Embryonic facial prominence (tissue), 1 donor: ENCODE measurements around the gene PCYT1A.
"Not testable (repeated sequence)": the region's sequence is repeated elsewhere in the genome, so short reads cannot be mapped to it uniquely, and the experiment has no call there.

Experiments used
- DNase-seq: peaks from one replicate; pipeline ENCODE4 v3.0.0-alpha.2; 2016; ENCODE audit errors: extremely low spot score

The PCYT1A gene

GRCh38 chr3:196287090-196287439 lies 461 bp downstream of the PCYT1A start:
- no peak for DNase-seq

DNA sequence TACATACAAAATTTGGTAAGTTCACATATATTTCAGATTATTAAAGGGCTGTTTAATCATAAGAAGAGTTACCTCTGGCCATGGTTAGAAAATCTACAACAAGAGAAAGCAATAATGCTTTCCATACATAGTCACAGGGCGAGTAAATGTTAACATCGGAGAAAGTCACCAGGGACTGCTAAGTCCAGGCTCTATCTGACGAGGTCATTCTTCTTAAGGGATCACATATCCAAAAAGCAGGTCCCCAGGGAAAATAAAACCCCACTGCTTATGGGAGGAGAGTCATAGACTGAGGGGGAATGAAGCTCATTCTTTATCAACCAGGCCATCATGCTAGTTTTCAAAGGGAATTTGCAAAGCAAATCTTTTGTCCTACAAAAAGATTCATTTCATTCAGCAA lies 3.1 kb downstream of the PCYT1A start:
- DNase-seq, result no peak

DNA sequence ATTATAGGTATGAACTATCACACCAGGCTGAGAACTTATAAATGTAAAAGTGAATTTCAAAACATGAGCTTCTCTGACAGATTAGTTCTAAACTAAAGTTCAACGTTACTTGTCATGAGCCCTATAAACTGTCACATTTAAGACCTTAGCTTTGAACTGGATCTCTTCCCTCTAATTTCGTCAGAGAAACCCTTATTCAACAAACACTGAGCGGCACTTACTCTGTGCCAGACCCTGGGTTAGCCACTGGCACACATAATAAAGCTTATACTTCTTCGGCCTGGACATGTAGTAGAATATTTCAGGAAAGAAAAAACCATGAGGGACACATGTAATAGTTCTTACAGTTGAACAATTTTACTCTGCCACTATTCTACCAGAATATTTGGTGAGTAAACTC lies 5.6 kb downstream of the PCYT1A start:
- DNase-seq, result no peak

DNA sequence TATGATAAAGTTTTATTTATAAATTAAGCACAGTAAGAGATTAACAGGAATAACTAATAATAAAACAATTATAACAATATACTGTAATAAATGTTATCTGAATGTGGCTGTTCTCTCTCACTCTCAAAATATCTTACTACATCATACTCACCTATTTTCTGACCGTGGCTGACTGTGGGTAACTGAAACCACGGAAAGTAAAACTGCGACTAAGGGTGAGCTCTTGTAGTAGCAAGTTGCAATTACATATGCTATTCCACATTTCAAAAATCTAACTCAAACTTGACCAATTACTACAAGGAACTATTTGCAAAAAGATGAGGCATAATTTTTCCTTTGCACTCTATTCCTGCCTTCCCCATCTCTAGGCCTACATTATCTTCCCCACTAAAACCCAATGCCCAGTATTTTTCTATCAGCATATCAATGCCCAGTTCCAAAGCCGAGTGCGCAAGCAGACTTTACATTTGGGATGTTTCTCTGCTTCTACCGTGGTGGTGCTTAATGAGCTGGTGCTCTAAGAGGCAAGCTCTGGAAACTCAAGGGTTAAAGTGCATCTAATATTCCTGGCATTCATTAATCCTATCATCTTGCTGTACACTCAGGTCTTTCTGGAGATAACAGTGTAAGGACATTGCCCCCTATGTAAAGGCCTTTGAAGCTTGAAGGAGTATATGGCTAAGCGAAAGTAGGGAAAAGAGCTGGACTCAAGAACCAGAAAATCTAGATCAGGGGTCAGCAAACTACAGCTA lies 6.7 kb downstream of the PCYT1A start:
- DNase-seq, result no peak

DNA sequence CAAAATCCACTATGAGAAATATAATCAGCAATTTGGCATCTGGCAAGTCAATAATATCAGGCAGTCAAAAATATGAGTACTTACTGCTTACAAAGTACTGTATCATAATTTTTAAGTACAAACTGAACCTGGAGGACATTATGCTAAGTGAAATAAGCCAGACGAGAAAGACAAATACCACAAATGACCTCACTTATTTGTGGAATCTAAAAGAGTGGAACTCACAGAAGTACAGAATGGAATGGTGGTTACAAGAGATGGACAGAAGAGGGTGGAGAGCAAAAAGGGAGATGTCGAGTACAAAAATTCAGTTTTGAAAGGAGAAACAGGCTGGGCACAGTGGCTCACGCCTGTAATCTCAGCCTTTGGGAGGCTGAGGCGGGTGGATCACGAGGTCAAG lies 12.4 kb downstream of the PCYT1A start:
- DNase-seq, result no peak

DNA sequence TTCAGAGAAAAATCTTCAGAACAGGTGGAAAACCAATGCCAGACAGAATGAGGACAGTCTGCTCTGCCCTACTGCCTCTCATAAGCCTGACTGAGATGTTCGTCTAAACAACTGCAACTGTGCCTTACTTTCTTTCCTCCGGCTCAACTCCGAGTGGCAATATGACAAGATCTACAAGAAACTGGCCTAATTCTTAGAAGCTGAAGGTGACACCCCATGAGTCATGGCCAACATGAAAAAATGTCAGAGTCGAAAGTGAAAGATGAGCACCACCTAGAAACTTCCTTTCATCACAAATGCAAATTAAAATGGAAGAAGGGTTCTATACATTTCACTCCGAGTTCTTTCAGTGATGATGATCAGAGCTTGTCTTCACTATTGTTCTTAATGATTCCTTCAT lies 12.9 kb downstream of the PCYT1A start:
- DNase-seq, result no peak

DNA sequence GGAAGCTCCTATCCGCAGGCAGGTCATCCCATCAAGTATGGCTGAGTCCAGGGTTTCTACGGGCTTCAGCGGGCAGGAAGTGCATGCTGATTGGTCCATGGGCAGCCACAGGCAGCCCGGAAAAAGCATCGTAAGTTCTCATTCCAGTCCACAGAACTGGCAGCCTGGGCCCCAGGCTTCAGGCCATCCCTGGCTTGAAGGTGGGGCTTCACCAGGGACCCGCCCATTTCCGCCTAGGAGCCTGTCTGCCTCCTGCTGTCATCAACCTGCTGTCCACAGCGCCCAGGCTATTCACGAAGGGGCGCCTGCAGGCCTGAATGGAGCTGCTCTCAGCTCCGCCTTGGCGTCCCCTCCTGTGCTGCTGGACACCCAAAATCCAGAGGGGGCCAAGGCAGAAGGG lies 13.9 kb downstream of the PCYT1A start:
- DNase-seq, result no peak

- DNase-seq, result no peak
Observed at GRCh38 chr3:196272826-196273225, 14.7 kb downstream of the PCYT1A start.

- no peak for DNase-seq
Observed at GRCh38 chr3:196270499-196270898, 17.0 kb downstream of the PCYT1A start.

GRCh38 chr3:196268284-196269163 lies 19.0 kb downstream of the PCYT1A start:
- DNase-seq, result no peak

DNA sequence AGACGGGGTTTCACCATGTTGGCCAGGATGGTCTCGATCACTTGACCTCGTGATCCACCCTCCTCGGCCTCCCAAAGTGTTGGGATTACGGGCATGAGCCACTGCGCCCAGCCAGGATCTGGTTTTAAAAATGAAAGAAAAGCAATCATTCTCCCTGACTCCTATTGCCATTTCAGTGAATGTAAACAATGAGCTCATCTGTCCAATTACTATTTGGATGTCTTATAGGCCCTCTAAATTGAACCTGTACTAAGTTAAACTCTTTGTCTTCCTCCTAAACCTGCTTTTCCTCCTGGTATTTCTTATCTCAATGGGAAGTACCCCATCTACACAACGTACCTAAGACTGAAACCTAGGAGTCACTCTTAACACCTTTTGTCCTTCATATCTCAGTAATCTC lies 23.7 kb downstream of the PCYT1A start:
- no peak for DNase-seq

DNA sequence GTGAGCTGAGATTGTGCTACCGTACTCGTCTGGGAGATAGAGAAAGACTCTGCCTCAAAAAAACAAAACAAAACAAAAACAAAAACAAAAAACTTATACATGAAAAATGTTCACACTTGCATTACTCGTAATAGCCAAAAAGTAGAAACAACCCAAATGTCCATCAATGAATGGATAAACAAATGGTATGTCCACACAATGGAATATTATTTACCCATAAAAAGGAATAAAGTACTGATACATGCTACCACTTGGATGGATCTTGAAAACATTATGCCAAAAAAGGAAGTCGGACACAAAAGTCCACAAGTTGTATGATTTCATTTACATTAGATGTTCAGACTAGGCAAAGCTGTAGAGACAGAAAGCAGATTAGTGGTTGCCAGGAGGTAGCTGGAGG lies 26.7 kb downstream of the PCYT1A start:
- no peak for DNase-seq

GRCh38 chr3:196255776-196256175 lies 31.8 kb downstream of the PCYT1A start:
- no peak for DNase-seq

GRCh38 chr3:196254376-196255283 lies 32.9 kb downstream of the PCYT1A start:
- DNase-seq, result no peak

DNA sequence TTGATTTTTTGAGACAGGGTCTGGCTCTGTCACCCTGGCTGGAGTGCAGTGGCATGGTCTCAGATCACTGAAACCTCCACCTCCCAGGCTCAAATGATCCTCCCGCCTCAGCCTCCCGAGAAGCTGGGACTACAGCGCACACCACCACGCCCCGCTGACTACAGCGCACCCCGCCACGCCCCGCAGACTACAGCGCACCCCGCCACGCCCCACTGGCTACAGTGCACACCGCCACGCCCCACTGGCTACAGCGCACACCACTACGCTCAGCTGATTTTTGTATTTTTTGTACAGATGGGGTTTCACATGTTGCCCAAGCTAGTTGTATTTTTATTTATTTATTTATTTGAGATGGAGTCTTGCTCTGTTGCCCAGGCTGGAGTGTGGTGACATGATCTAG lies 35.6 kb downstream of the PCYT1A start:
- DNase-seq, result no peak

- DNase-seq, result no peak
Observed at GRCh38 chr3:196246612-196247308, 40.8 kb downstream of the PCYT1A start.

DNA sequence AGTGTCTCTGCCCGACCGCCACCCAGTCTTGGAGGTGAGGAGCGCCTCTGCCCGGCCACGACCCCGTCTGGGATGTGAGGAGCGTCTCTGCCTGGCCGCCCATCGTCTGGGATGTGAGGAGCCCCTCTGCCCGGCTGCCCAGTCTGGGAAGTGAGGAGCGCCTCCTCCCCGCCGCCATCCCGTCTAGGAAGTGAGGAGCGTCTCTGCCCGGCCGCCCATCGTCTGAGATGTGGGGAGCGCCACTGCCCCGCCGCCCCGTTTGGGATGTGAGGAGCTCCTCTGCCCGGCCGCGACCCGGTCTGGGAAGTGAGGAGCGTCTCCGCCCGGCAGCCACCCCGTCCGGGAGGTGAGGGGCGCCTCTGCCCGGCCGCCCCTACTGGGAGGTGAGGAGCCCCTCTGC lies 43.4 kb downstream of the PCYT1A start:
- DNase-seq, result not testable (repeated sequence)

DNA sequence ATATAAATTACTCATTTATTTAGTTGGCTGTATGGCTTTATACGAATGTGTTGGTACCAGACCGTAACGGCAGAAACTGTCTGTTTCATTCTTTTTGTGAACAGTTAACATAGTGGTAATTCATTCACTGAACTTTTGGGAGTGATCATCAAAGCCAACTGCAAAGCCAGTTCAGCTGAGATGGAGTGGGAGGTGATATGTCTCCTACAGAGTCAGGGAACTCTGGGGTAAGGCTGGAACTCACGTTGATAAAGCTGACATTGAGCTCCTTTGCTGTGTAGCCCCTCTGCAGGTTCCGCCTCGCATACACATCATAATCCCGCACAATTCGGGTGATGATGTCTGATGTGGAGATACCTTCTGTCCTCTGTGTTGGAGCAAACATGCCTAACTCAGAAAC lies 45.8 kb downstream of the PCYT1A start:
- no peak for DNase-seq

GRCh38 chr3:196240424-196240823 lies 47.1 kb downstream of the PCYT1A start:
- no peak for DNase-seq

DNA sequence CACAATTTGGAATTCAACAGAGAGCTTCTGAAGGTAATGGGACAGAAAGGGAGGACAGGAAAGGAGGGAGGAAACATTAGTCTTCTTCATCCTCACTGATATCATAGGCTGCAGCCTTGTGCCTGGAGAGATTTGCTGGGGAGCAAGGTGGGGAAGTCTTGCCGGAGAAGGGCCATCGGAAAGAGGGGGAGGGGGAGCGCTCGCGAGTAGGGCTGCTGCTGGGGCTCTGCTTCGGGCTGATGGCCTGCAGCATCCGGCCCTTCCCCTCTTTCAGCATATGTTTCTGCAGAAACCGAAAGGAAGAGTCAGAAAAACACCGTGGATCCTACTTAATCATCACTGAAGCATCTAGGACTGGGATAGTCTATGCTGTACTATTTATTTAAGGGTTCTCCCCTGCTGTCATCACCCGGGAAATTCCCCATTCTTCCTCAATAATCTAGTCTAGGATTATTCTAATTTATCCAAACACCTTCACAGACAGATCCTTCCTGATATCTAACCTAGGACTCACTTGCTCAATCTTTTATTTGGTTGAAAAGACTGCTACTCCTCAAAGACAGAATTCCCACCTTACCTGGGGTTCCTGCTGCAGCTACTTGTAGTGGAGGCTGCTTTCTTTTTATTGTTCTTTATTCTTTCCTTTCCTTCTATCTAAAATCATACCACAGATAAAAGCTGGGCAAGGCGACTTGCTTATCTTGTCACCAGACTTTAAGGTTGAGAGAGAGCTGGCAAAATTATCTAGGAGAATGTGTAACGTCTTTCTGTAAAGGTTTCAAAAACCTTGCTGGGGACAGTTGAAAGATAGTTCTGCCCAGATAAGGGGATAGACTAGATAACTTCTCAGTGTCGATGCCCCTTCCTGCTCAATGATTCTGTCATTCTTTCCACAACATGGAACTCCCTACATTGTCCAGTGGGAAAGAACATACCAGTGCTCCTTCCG lies 48.6 kb downstream of the PCYT1A start:
- DNase-seq, result no peak
